ENCODE measurements around the gene KIF16B.

KIF16B gene

GRCh38 chr20:16440686-16441085, 132.6 kb downstream of the KIF16B start:
- TF ChIP-seq REST (IDR thresholded peaks at IDR 0.05; ENCODE audit: insufficient read depth in 1 of 2, low read depth in 2 of 2, low read length in 2 of 2) (no peak), FOXP2 (optimal IDR thresholded peaks at IDR 0.05; ENCODE audit: borderline replicate concordance, extremely low read depth, extremely low read length, insufficient read depth) (no peak), SIN3A (IDR thresholded peaks at IDR 0.05; ENCODE audit: borderline replicate concordance, insufficient read depth, low read length) (no peak), POLR2AphosphoS5 (IDR thresholded peaks at IDR 0.05; ENCODE audit: low read depth, low read length) (no peak), TAF1 (IDR thresholded peaks at IDR 0.05; ENCODE audit: borderline replicate concordance, insufficient read depth, low read length) (no peak)

GRCh38 chr20:16438100-16438499, 135.1 kb downstream of the KIF16B start:
- TF ChIP-seq SIN3A (IDR thresholded peaks at IDR 0.05; ENCODE audit: borderline replicate concordance, insufficient read depth, low read length), result no peak
- no peak for TF ChIP-seq TAF1 (IDR thresholded peaks at IDR 0.05; ENCODE audit: borderline replicate concordance, insufficient read depth, low read length)
- no peak for TF ChIP-seq FOXP2 (optimal IDR thresholded peaks at IDR 0.05; ENCODE audit: borderline replicate concordance, extremely low read depth, extremely low read length, insufficient read depth)
- TF ChIP-seq POLR2AphosphoS5 (IDR thresholded peaks at IDR 0.05; ENCODE audit: low read depth, low read length), result no peak
- TF ChIP-seq REST (IDR thresholded peaks at IDR 0.05; ENCODE audit: insufficient read depth in 1 of 2, low read depth in 2 of 2, low read length in 2 of 2), result no peak

- TF ChIP-seq REST (IDR thresholded peaks at IDR 0.05; ENCODE audit: insufficient read depth in 1 of 2, low read depth in 2 of 2, low read length in 2 of 2) (no peak), FOXP2 (optimal IDR thresholded peaks at IDR 0.05; ENCODE audit: borderline replicate concordance, extremely low read depth, extremely low read length, insufficient read depth) (no peak), POLR2AphosphoS5 (IDR thresholded peaks at IDR 0.05; ENCODE audit: low read depth, low read length) (no peak), TAF1 (IDR thresholded peaks at IDR 0.05; ENCODE audit: borderline replicate concordance, insufficient read depth, low read length) (no peak), SIN3A (IDR thresholded peaks at IDR 0.05; ENCODE audit: borderline replicate concordance, insufficient read depth, low read length) (no peak)
Measured at GRCh38 chr20:16437387-16437996, 135.8 kb downstream of the KIF16B start.

GRCh38 chr20:16434062-16434664, 139.1 kb downstream of the KIF16B start:
- no peak for TF ChIP-seq SIN3A (IDR thresholded peaks at IDR 0.05; ENCODE audit: borderline replicate concordance, insufficient read depth, low read length)
- TF ChIP-seq FOXP2 (optimal IDR thresholded peaks at IDR 0.05; ENCODE audit: borderline replicate concordance, extremely low read depth, extremely low read length, insufficient read depth), result no peak
- TF ChIP-seq TAF1 (IDR thresholded peaks at IDR 0.05; ENCODE audit: borderline replicate concordance, insufficient read depth, low read length), result no peak

GRCh38 chr20:16433293-16433580, 140.0 kb downstream of the KIF16B start:
- TF ChIP-seq REST (IDR thresholded peaks at IDR 0.05; ENCODE audit: insufficient read depth in 1 of 2, low read depth in 2 of 2, low read length in 2 of 2) (no peak), TAF1 (IDR thresholded peaks at IDR 0.05; ENCODE audit: borderline replicate concordance, insufficient read depth, low read length) (no peak), FOXP2 (optimal IDR thresholded peaks at IDR 0.05; ENCODE audit: borderline replicate concordance, extremely low read depth, extremely low read length, insufficient read depth) (no peak), SIN3A (IDR thresholded peaks at IDR 0.05; ENCODE audit: borderline replicate concordance, insufficient read depth, low read length) (no peak), POLR2AphosphoS5 (IDR thresholded peaks at IDR 0.05; ENCODE audit: low read depth, low read length) (no peak)
